Measurements from ENCODE around the gene TLX2. TPM values are rescaled to one million over a fixed set of nuclear protein-coding genes. Genes with fewer than 3 reads are reported as not detected.

The TLX2 gene
- total and polyA plus RNA-seq, 2 of the 13 experiments (the other 11 are each of a cell fraction or from before 2014, with no cell fraction given), result 0.05 to 0.20 TPM

DNA sequence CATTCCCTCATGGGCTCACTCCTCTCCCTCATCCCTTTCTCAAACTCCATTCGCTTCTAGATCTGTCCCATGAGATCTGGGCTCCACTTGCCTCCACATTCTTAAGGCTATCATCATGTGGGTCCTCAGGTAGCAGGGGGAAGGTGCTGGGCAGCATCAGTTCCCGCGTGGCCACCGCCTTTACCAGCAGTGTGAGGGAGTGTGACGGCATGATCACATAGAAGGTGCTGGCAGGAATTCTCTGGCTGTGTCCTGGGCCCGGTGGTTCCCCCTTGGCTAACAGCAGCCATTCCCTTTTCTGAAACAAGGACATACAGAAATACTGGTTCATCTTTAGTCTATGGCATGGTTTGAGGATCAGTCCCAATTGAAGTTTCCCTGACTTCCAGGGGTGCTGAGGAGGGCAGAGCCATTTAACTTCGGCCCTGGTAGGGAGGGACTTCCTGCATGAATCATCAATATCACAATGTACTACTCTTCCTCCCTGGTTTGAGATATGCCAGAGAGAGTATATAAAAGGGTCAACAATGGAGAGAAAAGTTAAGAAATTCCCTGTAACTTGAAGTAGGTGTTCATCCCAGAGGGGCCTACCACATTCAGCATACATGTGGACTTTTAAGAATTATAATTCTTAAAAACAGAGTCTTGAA lies 48.0 kb downstream of the TLX2 start:
- Histone ChIP-seq H3K79me2 (ENCODE audit: insufficient read depth, low read length) (no peaks in the 10 kb centered on the region), H3K27me3 (ENCODE audit: control insufficient read depth in 1 of 2, insufficient read depth in 2 of 2, low read length in 2 of 2) (peaks cover 4 to 61% of the 10 kb centered on the region in 2 experiments; a peak in 4 of 5 replicates), H3K36me3 (replicated peaks in 1 of 2; ENCODE audit: control insufficient read depth in 1 of 2, insufficient read depth in 2 of 2, low read length in 2 of 2) (no peaks in the 10 kb centered on the region), H3K9me3 (ENCODE audit: low read length) (no peaks in the 10 kb centered on the region), H3K9ac (ENCODE audit: insufficient read depth, low read depth, low read length) (no peak overlapping the region), H2AFZ (ENCODE audit: low read length) (no peak overlapping the region), H3K27ac (ENCODE audit: extremely low read length, insufficient read depth, low read length) (no peak overlapping the region), H3K4me3 (replicated peaks in 1 of 3; ENCODE audit: insufficient read depth in 1 of 3, low read depth in 2 of 3, low read length in 3 of 3) (no peak overlapping the region), H3K4me2 (ENCODE audit: low read depth, low read length) (no peak overlapping the region), H3K4me1 (ENCODE audit: insufficient read depth, low read length) (peaks cover 13% of the 10 kb centered on the region; the same call in 1 of the 2 replicates), H4K20me1 (ENCODE audit: insufficient read depth, low read length) (no peaks in the 10 kb centered on the region)
- BruUV-seq (replicated peaks), result no TSS peak
- POLR2A ChIA-PET, result no interaction called here
- no peak for DNase-seq (ENCODE audit: low spot score)
- ATAC-seq, result no peak
- intact Hi-C loops (cut with micrococcal nuclease; ENCODE audit: unreplicated experiment) (no loop called here), in situ Hi-C loops (cut with HindIII; ENCODE audit: extremely low pct_ligation_motif_present, low pct_unique_long_range_greater_than_20kb) (no loop called here)
- no peak for FAIRE-seq
- CTCF ChIA-PET (ENCODE audit: low intra/inter-chr PET ratio, low total read pairs), result no interaction called here
- whole genome bisulfite sequencing (ENCODE audit: low lambda C conversion rate), result 10% methylated on average over 7 of the region's 7 CpGs
- TF ChIP-seq ZNF768 (CRISPR knock-in tag; IDR thresholded peaks at IDR 0.05) (no peak), ZNF124 (CRISPR knock-in tag; IDR thresholded peaks at IDR 0.05) (no peak), FOSL2 (CRISPR knock-in tag; IDR thresholded peaks at IDR 0.05) (0 out of 2 replicates have a peak, but pooled peaks have one; percentile 22), RFX1 (IDR thresholded peaks at IDR 0.05) (no peak)
- TF ChIP-seq, protein P1, sequence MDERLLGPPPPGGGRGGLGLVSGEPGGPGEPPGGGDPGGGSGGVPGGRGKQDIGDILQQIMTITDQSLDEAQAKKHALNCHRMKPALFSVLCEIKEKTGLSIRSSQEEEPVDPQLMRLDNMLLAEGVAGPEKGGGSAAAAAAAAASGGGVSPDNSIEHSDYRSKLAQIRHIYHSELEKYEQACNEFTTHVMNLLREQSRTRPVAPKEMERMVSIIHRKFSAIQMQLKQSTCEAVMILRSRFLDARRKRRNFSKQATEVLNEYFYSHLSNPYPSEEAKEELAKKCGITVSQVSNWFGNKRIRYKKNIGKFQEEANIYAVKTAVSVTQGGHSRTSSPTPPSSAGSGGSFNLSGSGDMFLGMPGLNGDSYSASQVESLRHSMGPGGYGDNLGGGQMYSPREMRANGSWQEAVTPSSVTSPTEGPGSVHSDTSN (CRISPR knock-in tag; IDR thresholded peaks at IDR 0.05), result no peak

DNA sequence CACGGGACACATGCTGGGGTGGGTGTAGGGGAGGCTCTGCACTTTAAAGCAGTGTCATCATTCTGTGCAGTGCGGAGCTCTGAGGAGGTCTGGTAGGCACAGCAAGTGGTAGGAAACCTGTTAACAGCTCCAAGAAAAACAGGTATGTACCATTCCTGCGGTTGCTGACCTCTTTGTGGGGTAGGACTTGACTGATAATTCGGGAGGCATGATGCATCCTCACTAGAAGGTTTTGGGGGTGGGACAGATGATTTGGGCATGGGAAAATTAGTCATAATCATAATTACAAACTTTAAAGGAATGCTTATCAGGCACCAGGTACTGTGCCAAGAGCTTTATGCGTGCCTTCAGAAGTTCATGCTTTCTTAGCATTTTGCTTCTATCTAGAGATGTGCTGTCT lies 50.0 kb downstream of the TLX2 start:
- no peak for FAIRE-seq
- no peak overlapping the region for H3K27ac ChIP-seq (ENCODE audit: extremely low read length, insufficient read depth, low read length)
- no peak overlapping the region for H3K4me3 ChIP-seq (replicated peaks in 1 of 3; ENCODE audit: insufficient read depth in 1 of 3, low read depth in 2 of 3, low read length in 3 of 3)
- no peaks in the 10 kb centered on the region; the same call in 1 of the 2 replicates for H3K4me1 ChIP-seq (ENCODE audit: insufficient read depth, low read length)
- ChIA-PET POLR2A (no interaction called here), CTCF (ENCODE audit: low intra/inter-chr PET ratio, low total read pairs) (no interaction called here)
- ATAC-seq, result no peak
- H3K4me2 ChIP-seq (ENCODE audit: low read depth, low read length), result no peak overlapping the region
- intact Hi-C loops (cut with micrococcal nuclease; ENCODE audit: unreplicated experiment) (no loop called here), in situ Hi-C loops (cut with HindIII; ENCODE audit: extremely low pct_ligation_motif_present, low pct_unique_long_range_greater_than_20kb) (no loop called here)
- H3K27me3 ChIP-seq (ENCODE audit: control insufficient read depth in 1 of 2, insufficient read depth in 2 of 2, low read length in 2 of 2), result peaks cover 3 to 64% of the 10 kb centered on the region in 2 experiments; a peak in 4 of 5 replicates
- no peak for DNase-seq (ENCODE audit: low spot score)
- no peak overlapping the region for H3K9ac ChIP-seq (ENCODE audit: insufficient read depth, low read depth, low read length)
- H3K79me2 ChIP-seq (ENCODE audit: insufficient read depth, low read length), result no peaks in the 10 kb centered on the region
- BruUV-seq (replicated peaks), result no TSS peak
- H4K20me1 ChIP-seq (ENCODE audit: insufficient read depth, low read length), result no peaks in the 10 kb centered on the region
- H3K36me3 ChIP-seq (replicated peaks in 1 of 2; ENCODE audit: control insufficient read depth in 1 of 2, insufficient read depth in 2 of 2, low read length in 2 of 2), result no peaks in the 10 kb centered on the region
- H2AFZ ChIP-seq (ENCODE audit: low read length), result no peak overlapping the region
- 24% methylated on average over 5 of the region's 5 CpGs for WGBS (ENCODE audit: low lambda C conversion rate)
- H3K9me3 ChIP-seq (ENCODE audit: low read length), result no peaks in the 10 kb centered on the region
- no peak for TF ChIP-seq NFATC3 (CRISPR knock-in tag; IDR thresholded peaks at IDR 0.05)
- TF ChIP-seq HCFC1 (IDR thresholded peaks at IDR 0.05; ENCODE audit: low read depth, low read length), result no peak
- TF ChIP-seq YEATS2 (CRISPR knock-in tag; IDR thresholded peaks at IDR 0.05; ENCODE audit: borderline replicate concordance), result no peak
- TF ChIP-seq TBL1XR1 (IDR thresholded peaks at IDR 0.05; ENCODE audit: borderline replicate concordance, low read length, partially characterized antibody), result no peak
- no peak for TF ChIP-seq PCBP2 (optimal IDR thresholded peaks at IDR 0.05; ENCODE audit: low read depth, low read length, poor library complexity, severe bottlenecking)
- TF ChIP-seq, protein P2, sequence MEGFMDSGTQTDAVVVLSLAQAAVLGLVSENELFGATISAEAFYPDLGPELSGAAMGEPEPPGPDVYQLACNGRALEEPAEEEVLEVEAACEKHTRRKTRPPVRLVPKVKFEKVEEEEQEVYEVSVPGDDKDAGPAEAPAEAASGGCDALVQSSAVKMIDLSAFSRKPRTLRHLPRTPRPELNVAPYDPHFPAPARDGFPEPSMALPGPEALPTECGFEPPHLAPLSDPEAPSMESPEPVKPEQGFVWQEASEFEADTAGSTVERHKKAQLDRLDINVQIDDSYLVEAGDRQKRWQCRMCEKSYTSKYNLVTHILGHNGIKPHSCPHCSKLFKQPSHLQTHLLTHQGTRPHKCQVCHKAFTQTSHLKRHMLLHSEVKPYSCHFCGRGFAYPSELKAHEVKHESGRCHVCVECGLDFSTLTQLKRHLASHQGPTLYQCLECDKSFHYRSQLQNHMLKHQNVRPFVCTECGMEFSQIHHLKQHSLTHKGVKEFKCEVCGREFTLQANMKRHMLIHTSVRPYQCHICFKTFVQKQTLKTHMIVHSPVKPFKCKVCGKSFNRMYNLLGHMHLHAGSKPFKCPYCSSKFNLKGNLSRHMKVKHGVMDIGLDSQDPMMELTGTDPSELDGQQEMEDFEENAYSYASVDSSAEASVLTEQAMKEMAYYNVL (CRISPR knock-in tag; IDR thresholded peaks at IDR 0.05; ENCODE audit: borderline replicate concordance), result no peak

All from HepG2 (cell line).